ENCODE results near the gene S100A8.

S100A8 gene

DNA sequence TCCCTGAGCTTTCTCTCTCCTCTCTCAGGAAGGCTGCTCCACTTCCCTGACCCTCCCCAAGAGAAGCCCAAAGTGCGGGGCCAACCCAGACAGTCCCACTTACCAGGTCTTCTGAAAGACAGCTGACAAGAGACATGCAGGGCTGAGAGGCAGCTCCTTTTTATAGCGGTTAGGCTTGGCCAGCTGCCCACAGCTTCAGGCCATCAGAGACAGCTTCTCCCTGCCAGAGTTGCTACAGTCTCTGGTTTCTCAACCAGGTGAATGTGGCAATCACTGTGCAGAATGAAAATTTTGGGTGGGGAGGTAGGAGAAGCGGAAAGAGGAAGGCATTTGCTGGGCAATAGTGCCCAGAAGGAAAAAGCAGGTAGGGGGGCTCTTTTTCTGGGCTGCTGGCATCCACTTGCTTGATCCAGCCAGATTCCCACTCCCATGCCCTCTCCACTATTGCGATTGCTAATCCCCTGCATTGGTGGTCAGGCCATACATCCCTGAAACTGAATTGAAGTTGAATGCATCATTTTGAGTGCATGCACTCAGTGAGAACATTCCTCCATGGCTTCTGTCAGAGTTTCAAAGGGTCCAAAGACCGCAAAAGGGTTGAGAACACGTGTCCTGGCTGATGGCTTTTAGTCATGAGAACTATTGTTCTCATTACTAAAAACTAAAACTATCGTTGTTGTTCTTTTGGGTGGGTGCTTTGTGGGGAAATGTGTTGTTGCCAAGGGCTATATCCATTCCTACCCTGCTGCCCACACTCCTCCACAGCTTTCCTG lies at the start of gene S100A8:
S100A8 (minus strand) TSS at position 136 of the 773 bp plus-strand sequence. CDS start 538 bp downstream, outside the sequence.
- TF ChIP-seq, protein P1, sequence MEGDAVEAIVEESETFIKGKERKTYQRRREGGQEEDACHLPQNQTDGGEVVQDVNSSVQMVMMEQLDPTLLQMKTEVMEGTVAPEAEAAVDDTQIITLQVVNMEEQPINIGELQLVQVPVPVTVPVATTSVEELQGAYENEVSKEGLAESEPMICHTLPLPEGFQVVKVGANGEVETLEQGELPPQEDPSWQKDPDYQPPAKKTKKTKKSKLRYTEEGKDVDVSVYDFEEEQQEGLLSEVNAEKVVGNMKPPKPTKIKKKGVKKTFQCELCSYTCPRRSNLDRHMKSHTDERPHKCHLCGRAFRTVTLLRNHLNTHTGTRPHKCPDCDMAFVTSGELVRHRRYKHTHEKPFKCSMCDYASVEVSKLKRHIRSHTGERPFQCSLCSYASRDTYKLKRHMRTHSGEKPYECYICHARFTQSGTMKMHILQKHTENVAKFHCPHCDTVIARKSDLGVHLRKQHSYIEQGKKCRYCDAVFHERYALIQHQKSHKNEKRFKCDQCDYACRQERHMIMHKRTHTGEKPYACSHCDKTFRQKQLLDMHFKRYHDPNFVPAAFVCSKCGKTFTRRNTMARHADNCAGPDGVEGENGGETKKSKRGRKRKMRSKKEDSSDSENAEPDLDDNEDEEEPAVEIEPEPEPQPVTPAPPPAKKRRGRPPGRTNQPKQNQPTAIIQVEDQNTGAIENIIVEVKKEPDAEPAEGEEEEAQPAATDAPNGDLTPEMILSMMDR (IDR thresholded peaks at IDR 0.05; ENCODE audit: borderline replicate concordance, insufficient read depth, low read depth, low read length): no peak

DNA sequence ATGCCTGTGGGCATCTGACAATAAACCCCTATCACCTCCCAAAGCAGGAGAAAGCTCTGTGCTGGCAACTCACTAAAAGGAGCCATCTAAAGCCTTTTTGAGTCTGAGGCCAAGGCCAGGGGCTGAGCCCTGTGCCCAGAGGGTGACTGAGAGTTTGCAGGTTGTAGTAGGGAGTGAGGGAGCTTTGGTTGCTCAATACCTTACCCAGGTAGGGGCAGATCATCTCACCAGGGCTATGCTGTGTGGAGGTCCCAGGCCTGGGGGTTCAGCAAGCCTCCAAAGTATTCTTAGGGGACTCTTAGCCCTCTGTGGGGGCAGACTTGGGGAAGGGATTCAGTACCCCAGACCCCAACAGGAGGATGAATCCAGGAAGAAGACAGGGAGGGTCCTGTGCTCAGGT lies 48.4 kb upstream of the S100A8 start:
- no peak overlapping the region for H3K4me3 ChIP-seq (ENCODE audit: low read depth, low read length)
- TF ChIP-seq, protein P1 (IDR thresholded peaks at IDR 0.05; ENCODE audit: borderline replicate concordance, insufficient read depth, low read depth, low read length): no peak

More for the DNA sequence above, at the start of gene S100A8:
- no peak within 1 kb of the TSS for H3K4me3 ChIP-seq (ENCODE audit: low read depth, low read length)

DNA sequence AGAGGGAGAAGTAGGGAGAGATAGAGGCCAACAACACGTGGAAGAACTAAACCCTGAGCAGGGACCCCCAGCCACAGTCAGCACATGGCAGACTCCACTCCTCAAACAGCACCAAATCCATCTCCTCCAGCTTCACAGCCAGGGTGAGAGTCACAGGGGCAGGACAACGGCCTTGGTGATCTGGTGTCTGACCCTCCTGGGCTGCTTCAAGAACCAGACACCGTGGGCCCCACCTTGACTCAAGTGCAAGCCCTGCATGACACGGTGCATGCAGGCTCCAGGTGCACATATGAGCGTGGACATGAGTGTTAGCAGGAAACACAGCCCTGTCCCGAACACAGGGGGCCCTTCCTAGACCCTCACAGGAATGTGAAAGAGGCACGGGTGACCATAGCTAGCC lies 47.7 kb upstream of the S100A8 start:
- no peak overlapping the region for H3K4me3 ChIP-seq (ENCODE audit: low read depth, low read length)
- TF ChIP-seq, protein P1 (IDR thresholded peaks at IDR 0.05; ENCODE audit: borderline replicate concordance, insufficient read depth, low read depth, low read length): no peak

DNA sequence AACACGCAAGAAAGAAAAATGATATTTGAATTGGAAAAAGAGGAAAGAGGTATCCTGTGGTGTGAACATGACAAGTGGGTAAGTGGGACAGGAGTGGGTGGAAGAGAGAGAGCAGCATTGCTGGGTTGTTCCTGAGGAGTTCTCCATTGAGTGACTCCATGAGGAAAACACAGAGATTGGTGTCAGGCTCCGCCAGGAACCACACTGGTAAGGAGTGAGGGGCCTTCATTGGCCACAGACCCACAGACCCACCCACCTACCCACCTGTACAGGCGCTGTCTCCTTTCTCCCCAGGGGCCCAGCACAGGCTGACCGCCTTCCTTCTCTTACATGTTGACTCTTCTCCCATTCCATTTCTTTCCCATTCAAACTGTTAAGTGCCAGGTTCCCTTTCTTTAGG lies 46.4 kb upstream of the S100A8 start:
- no peak overlapping the region for H3K4me3 ChIP-seq (ENCODE audit: low read depth, low read length)
- TF ChIP-seq, protein P1 (IDR thresholded peaks at IDR 0.05; ENCODE audit: borderline replicate concordance, insufficient read depth, low read depth, low read length): no peak

DNA sequence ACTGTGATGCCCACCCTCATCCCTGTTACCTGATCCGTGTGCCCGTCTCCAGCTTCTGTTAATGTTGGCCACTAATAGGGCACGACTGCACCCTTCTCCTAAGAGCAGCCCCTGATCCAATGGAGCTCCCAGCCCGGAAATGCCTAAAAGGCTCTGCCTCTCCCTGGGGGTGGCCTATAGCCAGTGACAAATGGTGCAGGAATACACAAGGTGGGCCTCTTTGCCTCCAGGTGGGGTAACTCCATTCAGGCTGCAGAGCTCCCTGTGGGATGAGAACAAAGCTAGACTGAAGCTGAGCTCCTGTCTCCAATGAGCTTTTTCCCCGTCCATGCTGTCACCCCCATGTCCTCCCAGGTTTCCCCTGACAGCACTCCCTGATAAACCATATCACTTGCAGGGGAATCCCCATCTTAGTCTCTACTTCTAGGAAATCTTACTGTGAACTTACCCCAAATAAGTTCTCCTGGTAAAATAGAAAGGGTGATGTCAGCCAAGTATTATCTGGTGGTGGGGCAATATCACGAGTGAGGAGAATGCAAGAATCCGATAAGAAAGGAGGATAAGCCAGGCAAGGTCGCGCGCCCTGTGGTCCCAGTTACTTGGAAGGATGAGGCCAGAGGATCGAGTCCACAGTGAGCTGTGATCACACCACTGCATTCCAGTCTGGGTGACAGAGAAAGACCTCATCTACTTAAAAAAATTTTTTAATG lies 44.0 kb upstream of the S100A8 start:
- no peak overlapping the region for H3K4me3 ChIP-seq (ENCODE audit: low read depth, low read length)
- TF ChIP-seq, protein P1 (IDR thresholded peaks at IDR 0.05; ENCODE audit: borderline replicate concordance, insufficient read depth, low read depth, low read length): no peak

DNA sequence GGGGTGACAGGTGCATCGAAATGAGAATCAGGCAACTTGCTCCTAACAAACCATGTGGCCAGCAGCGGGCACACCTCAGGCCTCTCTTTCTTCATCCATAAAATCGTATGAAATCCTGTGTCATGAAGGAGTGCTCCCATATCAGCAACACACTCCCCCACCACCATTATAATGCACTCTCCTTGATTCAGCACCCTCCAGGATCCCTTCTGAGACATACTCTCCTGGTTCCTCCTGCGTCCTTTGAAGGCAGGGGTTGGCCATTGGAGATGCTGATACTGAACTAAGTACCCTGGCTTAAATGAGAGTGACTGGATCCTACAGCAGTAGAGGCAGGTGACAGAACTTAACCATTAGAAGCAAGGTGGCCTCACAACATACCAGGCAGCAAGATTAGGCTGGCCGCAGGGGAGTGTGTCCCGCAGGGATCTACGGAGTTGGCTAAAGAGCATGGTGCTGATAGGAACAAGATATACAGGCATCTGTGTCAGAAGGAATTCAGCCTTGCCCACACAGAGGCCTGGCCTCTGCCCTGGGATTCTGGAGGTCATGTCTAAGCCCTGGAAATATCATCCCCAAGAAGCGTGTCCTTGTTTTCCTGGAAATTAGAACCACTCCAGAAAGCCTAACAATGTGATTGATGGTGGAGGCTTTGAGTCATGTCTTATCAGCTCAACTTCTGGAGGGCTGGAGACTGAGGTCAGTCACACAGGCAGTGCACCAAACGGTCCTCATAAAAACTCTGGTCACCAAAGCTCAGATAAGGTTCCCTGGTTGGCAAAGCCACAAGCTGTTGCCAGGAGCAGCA lies 42.2 kb upstream of the S100A8 start:
- TF ChIP-seq, protein P1 (IDR thresholded peaks at IDR 0.05; ENCODE audit: borderline replicate concordance, insufficient read depth, low read depth, low read length): no peak
- no peak overlapping the region for H3K4me3 ChIP-seq (ENCODE audit: low read depth, low read length)

All from GM12875 (cell line).